IMR-90 (cell line): Measurements from ENCODE around the gene CELF6. TPM values are rescaled to one million over a fixed set of nuclear protein-coding genes. Genes with fewer than 3 reads are reported as not detected.

ENCODE experiments used
- ATAC-seq: fragments of 200-7000 bp; cut with Tn5 transposase; 2 replicates; pipeline ENCODE4 v1.9.1; 2020; ENCODE audit warnings: low read depth, mild to moderate bottlenecking, moderate library complexity
- BruUV-seq: library from RNA; stranded (reverse); fragments of 400-500 nt; replicated peaks from 2 replicates; lab custom pipeline; 2021; lab: Mats Ljungman, UMichigan
- CTCF ChIA-PET: fragments of 300-600 bp; formaldehyde crosslinking; extraction: SDS; loops from one replicate; lab custom pipeline; 2021; ENCODE audit warnings: antibody characterized with exemption; lab: Yijun Ruan, JAX
- POLR2A ChIA-PET: fragments of 300-600 bp; sonication (Branson Sonifier 250); formaldehyde crosslinking; loops from one replicate; lab custom pipeline; 2022; ENCODE audit warnings: antibody characterized with exemption; ENCODE audit not compliant: unreplicated experiment; lab: Charles Lee
- DNase-seq: peaks from one replicate; pipeline ENCODE4 v3.0.0; 2013
- H2AFZ ChIP-seq: replicated peaks from 2 replicates; pipeline ENCODE3; 2013; ENCODE audit warnings: low read length, mild to moderate bottlenecking; ENCODE audit not compliant: poor library complexity
- H2AK5ac ChIP-seq: 2 replicates; pipeline ENCODE4 v1.6.1; 2013; ENCODE audit warnings: low read depth, low read length, inconsistent platforms
- H2AK9ac ChIP-seq: replicated peaks from 2 replicates; pipeline ENCODE3; 2013; ENCODE audit warnings: mild to moderate bottlenecking, low read depth, low read length, moderate library complexity; ENCODE audit not compliant: poor library complexity
- H2BK120ac ChIP-seq: 2 replicates; pipeline ENCODE4 v1.6.1; 2013; ENCODE audit warnings: low read depth, low read length, inconsistent platforms
- H2BK15ac ChIP-seq: 3 replicates; pipeline ENCODE4 v1.6.1; 2013; ENCODE audit warnings: low read depth, low read length, inconsistent platforms
- H2BK20ac ChIP-seq: 2 replicates; pipeline ENCODE4 v1.6.1; 2013; ENCODE audit warnings: low read depth, mild to moderate bottlenecking, inconsistent platforms, low read length, moderate library complexity
- H2BK5ac ChIP-seq: 2 replicates; pipeline ENCODE4 v1.6.1; 2013; ENCODE audit warnings: mild to moderate bottlenecking, low read depth, low read length, inconsistent platforms; ENCODE audit not compliant: poor library complexity, severe bottlenecking
- H3K14ac ChIP-seq: replicated peaks from 2 replicates; pipeline ENCODE4 v1.6.1; 2013; ENCODE audit warnings: low read depth, low read length, inconsistent platforms
- H3K18ac ChIP-seq: 2 replicates; pipeline ENCODE4 v1.6.1; 2013; ENCODE audit warnings: low read depth, low read length, control low read depth
- H3K23ac ChIP-seq: 2 replicates; pipeline ENCODE4 v1.6.1; 2013; ENCODE audit warnings: low read depth, low read length, inconsistent platforms
- H3K27ac ChIP-seq: 2 replicates; pipeline ENCODE4 v1.5.1; 2013; ENCODE audit warnings: mild to moderate bottlenecking, control low read depth, low read length; ENCODE audit not compliant: insufficient read depth
- H3K27me3 ChIP-seq: 2 replicates; pipeline ENCODE4 v1.6.1; 2013; ENCODE audit warnings: low read length; ENCODE audit not compliant: control insufficient read depth, insufficient read depth
- H3K36me3 ChIP-seq: 2 replicates; pipeline ENCODE4 v1.6.1; 2013; ENCODE audit warnings: low read length, mixed read lengths; ENCODE audit not compliant: control insufficient read depth, insufficient read depth
- H3K4ac ChIP-seq: 2 replicates; pipeline ENCODE4 v1.6.1; 2013; ENCODE audit warnings: low read depth, low read length, inconsistent platforms
- H3K4me1 ChIP-seq: 2 replicates; pipeline ENCODE4 v1.6.1; 2013; ENCODE audit warnings: low read length, mixed read lengths; ENCODE audit not compliant: control insufficient read depth, insufficient read depth
- H3K4me2 ChIP-seq: 2 replicates; pipeline ENCODE4 v1.6.1; 2013; ENCODE audit warnings: low read depth, mild to moderate bottlenecking, control low read depth, low read length, moderate library complexity
- H3K4me3 ChIP-seq: 2 replicates; pipeline ENCODE4 v1.5.1; 2013; ENCODE audit warnings: low read depth, mild to moderate bottlenecking, control low read depth, low read length, moderate library complexity; ENCODE audit not compliant: insufficient read depth
- H3K56ac ChIP-seq: 2 replicates; pipeline ENCODE4 v1.6.1; 2013; ENCODE audit warnings: low read length, inconsistent platforms; ENCODE audit not compliant: insufficient read depth; ENCODE audit errors: extremely low read depth
- H3K79me1 ChIP-seq, 2 experiments: 2 replicates each; pipeline ENCODE4 v1.6.1; 2013; ENCODE audit warnings: low read length in 2 of 2, inconsistent platforms in 1 of 2, low read depth in 1 of 2
- H3K9ac ChIP-seq: 2 replicates; pipeline ENCODE4 v1.6.1; 2013; ENCODE audit warnings: low read depth, low read length, control low read depth
- H3K9me1 ChIP-seq: 2 replicates; pipeline ENCODE4 v1.6.1; 2013; ENCODE audit warnings: low read length, inconsistent platforms; ENCODE audit not compliant: insufficient read depth
- H3K9me3 ChIP-seq: 2 replicates; pipeline ENCODE4 v1.6.1; 2013; ENCODE audit warnings: low read length; ENCODE audit not compliant: control insufficient read depth, insufficient read depth
- H4K20me1 ChIP-seq: 2 replicates; pipeline ENCODE4 v1.6.1; 2013; ENCODE audit warnings: low read length, inconsistent platforms; ENCODE audit not compliant: insufficient read depth
- H4K5ac ChIP-seq: 2 replicates; pipeline ENCODE4 v1.6.1; 2013; ENCODE audit warnings: mild to moderate bottlenecking, low read depth, low read length, control low read depth
- H4K8ac ChIP-seq, 2 experiments: 2 replicates each; pipeline ENCODE4 v1.6.1; 2013; ENCODE audit warnings: low read depth in 2 of 2, low read length in 2 of 2, control low read depth in 1 of 2, inconsistent platforms in 1 of 2
- H4K91ac ChIP-seq: 2 replicates; pipeline ENCODE4 v1.6.1; 2013; ENCODE audit warnings: low read depth, low read length, inconsistent platforms; ENCODE audit not compliant: insufficient read depth
- BHLHE40 ChIP-seq: fragments of 150-350 bp; IDR thresholded peaks from 2 replicates; pipeline ENCODE4 v1.6.1; 2016; ENCODE audit warnings: mild to moderate bottlenecking, low read depth, low read length
- CTCF ChIP-seq: conservative IDR thresholded peaks from 2 replicates; pipeline ENCODE4 v1.5.1; 2012; ENCODE audit warnings: mild to moderate bottlenecking, low read depth, low read length, improper control_type of control experiment
- ELK1 ChIP-seq: fragments of 150-350 bp; IDR thresholded peaks from 2 replicates; pipeline ENCODE4 v1.6.1; 2016; ENCODE audit warnings: low read depth, mild to moderate bottlenecking, low read length, moderate library complexity, borderline replicate concordance
- MAZ ChIP-seq: IDR thresholded peaks from 2 replicates; pipeline ENCODE4 v1.6.1; 2012; ENCODE audit warnings: low read depth, mild to moderate bottlenecking, low read length, improper control_type of control experiment, moderate library complexity, borderline replicate concordance
- RAD21 ChIP-seq: IDR thresholded peaks from 2 replicates; pipeline ENCODE4 v1.6.1; 2012; ENCODE audit warnings: low read length, improper control_type of control experiment
- USF2 ChIP-seq: fragments of 150-350 bp; IDR thresholded peaks from 2 replicates; pipeline ENCODE4 v1.6.1; 2017; ENCODE audit warnings: mild to moderate bottlenecking, antibody characterized with exemption, low read length, low read depth
- WGBS, 2 experiments: methylation state at CpG; one replicate each; pipeline versions ENCODE4 v1.1.5 to v1.1.7; 2013; ENCODE audit warnings: missing lambda C conversion rate in 2 of 2; ENCODE audit not compliant: insufficient read length in 1 of 2; ENCODE audit errors: extremely low coverage in 2 of 2; 5-methylcytosine and 5-hydroxymethylcytosine counted together
- dilution Hi-C: fragments of 300-500 bp; cut with HindIII; formaldehyde crosslinking; loops from one replicate; pipeline ENCODE4 v1.14.3; 2018; ENCODE audit warnings: low sequenced_read_pairs; ENCODE audit not compliant: unreplicated experiment
- in situ Hi-C: fragments of 300-500 bp; cut with MboI; formaldehyde crosslinking; loops from 3 replicates; pipeline ENCODE4 v1.14.3; 2019; ENCODE audit warnings: low sequenced_read_pairs, inconsistent platforms, mixed read lengths
- intact Hi-C: fragments of 100-400 bp; cut with micrococcal nuclease; formaldehyde crosslinking; loops from 2 replicates; pipeline ENCODE4 v1.10.0; 2022
- polyA plus RNA-seq, 3 experiments: library from polyadenylated mRNA; depleted of rRNA; stranded (reverse); fragments of >200 nt; gene quantifications; 2 replicates each; pipeline ENCODE4 v1.2.3, GENCODE V29; 2012; ENCODE audit warnings: low replicate concordance in 1 of 3
- total RNA-seq: library from RNA; depleted of rRNA; stranded (reverse); fragments of >200 nt; gene quantifications from 2 replicates; pipeline ENCODE4 v1.2.3, GENCODE V29; 2012

The CELF6 gene
- total and polyA plus RNA-seq, 2 of the 4 experiments (the other 2 are of a cell fraction): 0.07 TPM; not detected in 1

- Histone ChIP-seq H4K91ac (no peak overlapping the region), H3K18ac (no peak overlapping the region), H2AK9ac (no peak overlapping the region), H3K36me3 (peaks cover 25% of the 10 kb centered on the region), H4K5ac (no peak overlapping the region), H3K14ac (no peak overlapping the region), H3K23ac (no peak overlapping the region), H2AFZ (no peak overlapping the region), H3K56ac (no peak overlapping the region), H2BK15ac (no peak overlapping the region), H2BK5ac (no peak overlapping the region), H2BK120ac (no peak overlapping the region), H3K79me1 (peaks cover 0 to 2% of the 10 kb centered on the region in 2 experiments; a peak in 3 of 4 replicates), H3K27me3 (no peaks in the 10 kb centered on the region), H4K8ac (no peak overlapping the region), H3K4me3 (no peak overlapping the region), H3K9me1 (peaks cover 8% of the 10 kb centered on the region), H2BK20ac (no peak overlapping the region), H3K4me2 (no peak overlapping the region), H3K4ac (no peak overlapping the region), H4K20me1 (no peaks in the 10 kb centered on the region), H3K9me3 (no peaks in the 10 kb centered on the region), H2AK5ac (no peak overlapping the region), H3K27ac (no peak overlapping the region), H3K9ac (no peak overlapping the region), H3K4me1 (peaks cover 2% of the 10 kb centered on the region)
- POLR2A ChIA-PET: no interaction called here
- no peak for TF ChIP-seq RAD21
- no peak for TF ChIP-seq CTCF
- no peak for TF ChIP-seq ELK1
- TF ChIP-seq MAZ: no peak
- TF ChIP-seq BHLHE40: no peak
- no peak for TF ChIP-seq USF2
- in situ Hi-C loops: no loop called here
- no peak for DNase-seq
- intact Hi-C loops: no loop called here
- CTCF ChIA-PET: no interaction called here
- dilution Hi-C loops: no loop called here
- no TSS peak for BruUV-seq
- no peak for ATAC-seq
- WGBS, 2 experiments: 28% methylated on average over 2 of the region's 2 CpGs; no CpG with 5 or more reads in 1 of the 2 experiments
Measured at GRCh38 chr15:72242775-72243370, 77.1 kb downstream of the CELF6 start.
